NCI-H524 (cell line): ENCODE measurements around the gene KIF5B.

ENCODE experiments used
- DNase-seq, 2 experiments: peaks; one replicate each; lab custom pipeline; 2025; lab: John Stamatoyannopoulos, UW

Gene KIF5B

GRCh38 chr10:31961277-31962074 is 94.7 kb downstream of the KIF5B start:
- peak; percentile 42 to 62 for DNase-seq

GRCh38 chr10:31959461-31960173 is 96.6 kb downstream of the KIF5B start:
- DNase-seq: no peak
